NT2/D1 (cell line): ENCODE data around the gene ADAMTS5.

ENCODE experiments used
- DNase-seq: peaks from one replicate; pipeline ENCODE4 v3.0.0-alpha.2; 2011; ENCODE audit warnings: low read depth, low spot score
- H3K27me3 ChIP-seq: 2 replicates; pipeline ENCODE4 v1.6.0; 2011; ENCODE audit warnings: mild to moderate bottlenecking; ENCODE audit not compliant: insufficient read length, insufficient read depth
- H3K36me3 ChIP-seq: 2 replicates; pipeline ENCODE4 v1.6.1; 2011; ENCODE audit warnings: mild to moderate bottlenecking, low read length, mixed read lengths; ENCODE audit not compliant: insufficient read depth, insufficient read length
- H3K4me1 ChIP-seq: 2 replicates; pipeline ENCODE4 v1.5.1; 2011; ENCODE audit not compliant: insufficient read depth, insufficient read length
- H3K4me3 ChIP-seq: 2 replicates; pipeline ENCODE4 v1.5.1; 2011; ENCODE audit warnings: low read depth; ENCODE audit not compliant: insufficient read length
- H3K9ac ChIP-seq: 2 replicates; pipeline ENCODE4 v1.6.0; 2011; ENCODE audit warnings: low read depth; ENCODE audit not compliant: insufficient read length
- H3K9me3 ChIP-seq: 2 replicates; pipeline ENCODE4 v1.5.1; 2011; ENCODE audit warnings: mild to moderate bottlenecking, low read length; ENCODE audit not compliant: insufficient read depth
- SUZ12 ChIP-seq: IDR thresholded peaks from 2 replicates; pipeline ENCODE4 v1.6.1; 2011; ENCODE audit not compliant: insufficient read length, insufficient read depth; ENCODE audit errors: extremely low read depth
- YY1 ChIP-seq: IDR thresholded peaks from 2 replicates; pipeline ENCODE4 v1.6.1; 2011; ENCODE audit not compliant: insufficient read length, insufficient read depth
- ZNF274 ChIP-seq: IDR thresholded peaks from 2 replicates; pipeline ENCODE4 v1.6.1; 2011; ENCODE audit warnings: mild to moderate bottlenecking, low read depth, low read length

Gene ADAMTS5

GRCh38 chr21:26888256-26888655 lies 78.6 kb downstream of the ADAMTS5 start:
- Histone ChIP-seq H3K27me3 (no peaks in the 10 kb centered on the region), H3K9ac (no peak overlapping the region), H3K36me3 (no peaks in the 10 kb centered on the region), H3K4me1 (no peaks in the 10 kb centered on the region), H3K9me3 (no peaks in the 10 kb centered on the region), H3K4me3 (no peak overlapping the region)
- no peak for TF ChIP-seq YY1
- no peak for TF ChIP-seq ZNF274
- TF ChIP-seq SUZ12 = no peak
- DNase-seq = no peak

GRCh38 chr21:26887251-26887650 lies 79.6 kb downstream of the ADAMTS5 start:
- no peaks in the 10 kb centered on the region for H3K27me3 ChIP-seq
- TF ChIP-seq ZNF274 (no peak), SUZ12 (no peak), YY1 (no peak)
- no peak for DNase-seq

GRCh38 chr21:26884436-26884835 lies 82.5 kb downstream of the ADAMTS5 start:
- H3K27me3 ChIP-seq = no peaks in the 10 kb centered on the region
- H3K9ac ChIP-seq = no peak overlapping the region
- H3K9me3 ChIP-seq = no peaks in the 10 kb centered on the region
- H3K4me3 ChIP-seq = no peak overlapping the region
- TF ChIP-seq SUZ12 = no peak
- no peak for TF ChIP-seq YY1
- TF ChIP-seq ZNF274 = no peak
- H3K36me3 ChIP-seq = no peaks in the 10 kb centered on the region
- no peak for DNase-seq
- H3K4me1 ChIP-seq = no peaks in the 10 kb centered on the region

More at GRCh38 chr21:26887251-26887650, 79.6 kb downstream of the ADAMTS5 start:
- H3K4me3 ChIP-seq = no peak overlapping the region
- H3K4me1 ChIP-seq = no peaks in the 10 kb centered on the region
- H3K9me3 ChIP-seq = no peaks in the 10 kb centered on the region
- H3K36me3 ChIP-seq = no peaks in the 10 kb centered on the region
- H3K9ac ChIP-seq = no peak overlapping the region

GRCh38 chr21:26883768-26884167 lies 83.1 kb downstream of the ADAMTS5 start:
- H3K4me3 ChIP-seq = no peak overlapping the region
- H3K36me3 ChIP-seq = no peaks in the 10 kb centered on the region
- no peak for DNase-seq
- TF ChIP-seq YY1 (no peak), SUZ12 (no peak), ZNF274 (no peak)
- H3K9me3 ChIP-seq = no peaks in the 10 kb centered on the region
- H3K27me3 ChIP-seq = no peaks in the 10 kb centered on the region
- no peak overlapping the region for H3K9ac ChIP-seq
- no peaks in the 10 kb centered on the region for H3K4me1 ChIP-seq

- Histone ChIP-seq H3K9ac (no peak overlapping the region), H3K36me3 (no peaks in the 10 kb centered on the region), H3K4me3 (no peak overlapping the region), H3K9me3 (no peaks in the 10 kb centered on the region), H3K4me1 (no peaks in the 10 kb centered on the region), H3K27me3 (no peaks in the 10 kb centered on the region)
- peak; percentile 15 for DNase-seq
- TF ChIP-seq ZNF274 (no peak), SUZ12 (no peak), YY1 (no peak)
These were observed 85.2 kb downstream of the ADAMTS5 start for GRCh38 chr21:26881504-26882228.

DNA sequence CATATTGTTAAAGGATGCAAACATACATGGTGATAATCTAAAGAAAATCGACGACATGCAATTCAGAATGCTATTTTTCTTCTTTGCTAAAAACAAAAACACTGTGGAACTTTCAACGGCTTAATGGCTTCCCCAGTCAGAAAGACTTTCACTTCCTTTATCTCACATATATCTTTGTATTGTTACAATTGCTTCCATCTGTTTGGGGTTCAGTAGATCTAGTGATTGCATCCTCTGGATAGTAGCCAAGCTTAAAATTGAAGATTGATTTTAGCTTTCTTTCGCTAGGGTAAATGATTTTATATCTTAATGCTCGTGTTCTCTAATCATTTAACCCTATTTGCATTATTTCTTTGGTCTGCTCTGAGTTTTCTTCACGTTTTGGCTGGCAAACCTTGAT lies 89.9 kb downstream of the ADAMTS5 start:
- no peak for DNase-seq
- Histone ChIP-seq H3K36me3 (no peaks in the 10 kb centered on the region), H3K9me3 (peaks cover 19% of the 10 kb centered on the region)

GRCh38 chr21:26874347-26874746 lies 92.5 kb downstream of the ADAMTS5 start:
- Histone ChIP-seq H3K9ac (no peak overlapping the region), H3K4me3 (no peak overlapping the region), H3K27me3 (no peaks in the 10 kb centered on the region), H3K36me3 (no peaks in the 10 kb centered on the region), H3K4me1 (no peaks in the 10 kb centered on the region), H3K9me3 (peaks cover 19% of the 10 kb centered on the region)
- no peak for TF ChIP-seq YY1
- TF ChIP-seq SUZ12 = no peak
- TF ChIP-seq ZNF274 = no peak
- no peak for DNase-seq

More for the DNA sequence above, 89.9 kb downstream of the ADAMTS5 start:
- Histone ChIP-seq H3K9ac (no peak overlapping the region), H3K27me3 (no peaks in the 10 kb centered on the region), H3K4me1 (no peaks in the 10 kb centered on the region), H3K4me3 (no peak overlapping the region)
- no peak for TF ChIP-seq YY1
- TF ChIP-seq SUZ12 = no peak
